ENCODE results near the gene FGF12. TPM values are rescaled to one million over a fixed set of nuclear protein-coding genes. Genes with fewer than 3 reads are reported as not detected.

FGF12 gene
- total RNA-seq, 2 experiments from 2014 or later, result not detected

GRCh38 chr3:192607798-192608197, 119.5 kb downstream of the FGF12 start:
- no peak for TF ChIP-seq CTCF (IDR thresholded peaks at IDR 0.05)
- Histone ChIP-seq H3K4me1 (ENCODE audit: insufficient read depth, low read length) (no peaks in the 10 kb centered on the region), H3K27ac (ENCODE audit: low read depth in 1 of 2, low read length in 2 of 2) (no peak overlapping the region), H3K4me3 (ENCODE audit: low read length) (no peak overlapping the region), H3K36me3 (ENCODE audit: insufficient read depth, low read length) (no peaks in the 10 kb centered on the region), H3K9me3 (ENCODE audit: control insufficient read depth in 1 of 2, insufficient read depth in 1 of 2, low read length in 2 of 2) (peaks cover 0 to 4% of the 10 kb centered on the region in 2 experiments), H3K27me3 (ENCODE audit: control insufficient read depth in 1 of 2, insufficient read depth in 2 of 2, low read length in 2 of 2) (no peaks in the 10 kb centered on the region)
- DNase-seq, result no peak
- no peaks in the 10 kb centered on the region for H3K36me3 Mint-ChIP-seq (ENCODE audit: low read depth)
- no peak overlapping the region for H3K27ac Mint-ChIP-seq
- peaks cover 2% of the 10 kb centered on the region for H3K9me3 Mint-ChIP-seq
- H3K27me3 Mint-ChIP-seq, result no peaks in the 10 kb centered on the region
- ATAC-seq (ENCODE audit: poor library complexity), result no peak
- POLR2A ChIA-PET, result no interaction called here
- H3K4me1 Mint-ChIP-seq (ENCODE audit: low read depth), result no peaks in the 10 kb centered on the region
- CTCF ChIA-PET, result no interaction called here
- intact Hi-C loops (cut with DNase I, micrococcal nuclease), result no loop called here
- no peak overlapping the region for H3K4me3 Mint-ChIP-seq

- Mint-ChIP-seq H3K27me3 (peaks cover 4% of the 10 kb centered on the region), H3K9me3 (peaks cover 11% of the 10 kb centered on the region), H3K27ac (no peak overlapping the region), H3K4me3 (no peak overlapping the region), H3K36me3 (ENCODE audit: low read depth) (no peaks in the 10 kb centered on the region), H3K4me1 (ENCODE audit: low read depth) (no peaks in the 10 kb centered on the region)
- Histone ChIP-seq H3K27me3 (ENCODE audit: control insufficient read depth in 1 of 2, insufficient read depth in 2 of 2, low read length in 2 of 2) (no peaks in the 10 kb centered on the region), H3K9me3 (ENCODE audit: control insufficient read depth in 1 of 2, insufficient read depth in 1 of 2, low read length in 2 of 2) (peaks cover 0 to 8% of the 10 kb centered on the region in 2 experiments), H3K4me3 (ENCODE audit: low read length) (no peak overlapping the region), H3K4me1 (ENCODE audit: insufficient read depth, low read length) (no peaks in the 10 kb centered on the region), H3K36me3 (ENCODE audit: insufficient read depth, low read length) (no peaks in the 10 kb centered on the region), H3K27ac (ENCODE audit: low read depth in 1 of 2, low read length in 2 of 2) (no peak overlapping the region)
- ATAC-seq (ENCODE audit: poor library complexity) (no peak), DNase-seq (no peak)
- ChIA-PET POLR2A (no interaction called here), CTCF (no interaction called here)
- TF ChIP-seq CTCF (IDR thresholded peaks at IDR 0.05), result no peak
- intact Hi-C loops (cut with DNase I, micrococcal nuclease), result no loop called here
Measured at GRCh38 chr3:192597913-192598312, 129.4 kb downstream of the FGF12 start.

- no peak for ATAC-seq (ENCODE audit: poor library complexity)
- Mint-ChIP-seq H3K27me3 (peaks cover 4% of the 10 kb centered on the region), H3K4me3 (no peak overlapping the region), H3K36me3 (ENCODE audit: low read depth) (no peaks in the 10 kb centered on the region), H3K27ac (no peak overlapping the region), H3K9me3 (peaks cover 7% of the 10 kb centered on the region), H3K4me1 (ENCODE audit: low read depth) (no peaks in the 10 kb centered on the region)
- no peaks in the 10 kb centered on the region for H3K36me3 ChIP-seq (ENCODE audit: insufficient read depth, low read length)
- H3K4me1 ChIP-seq (ENCODE audit: insufficient read depth, low read length), result no peaks in the 10 kb centered on the region
- H3K9me3 ChIP-seq (ENCODE audit: control insufficient read depth in 1 of 2, insufficient read depth in 1 of 2, low read length in 2 of 2), result peaks cover 0 to 6% of the 10 kb centered on the region in 2 experiments
- DNase-seq, result no peak
- CTCF ChIA-PET, result no interaction called here
- no peaks in the 10 kb centered on the region for H3K27me3 ChIP-seq (ENCODE audit: control insufficient read depth in 1 of 2, insufficient read depth in 2 of 2, low read length in 2 of 2)
- H3K4me3 ChIP-seq (ENCODE audit: low read length), result no peak overlapping the region
- intact Hi-C loops (cut with DNase I, micrococcal nuclease), result no loop called here
- TF ChIP-seq CTCF (IDR thresholded peaks at IDR 0.05), result no peak
- POLR2A ChIA-PET, result no interaction called here
- no peak overlapping the region for H3K27ac ChIP-seq (ENCODE audit: low read depth in 1 of 2, low read length in 2 of 2)
Measured at GRCh38 chr3:192597506-192597905, 129.8 kb downstream of the FGF12 start.
